OCI-LY3 (cell line): Measurements from ENCODE around the gene MRPL32.

Source experiments
- H2AFZ ChIP-seq: fragments of 200-600, 300-600 bp; shearing (Covaris generic); 2 replicates; pipeline ENCODE4 v1.6.0; 2014; ENCODE audit warnings: antibody characterized with exemption, low read depth, low read length
- H3K27ac ChIP-seq: fragments of 200-600, 300-600 bp; sonication (generic); 2 replicates; pipeline ENCODE4 v1.5.1; 2014; ENCODE audit warnings: mild to moderate bottlenecking, low read length, moderate library complexity, mixed read lengths
- H3K27me3 ChIP-seq: fragments of 200-600, 300-600 bp; sonication (generic); 2 replicates; pipeline ENCODE4 v1.6.1; 2014; ENCODE audit warnings: low read depth, low read length, mixed read lengths
- H3K36me3 ChIP-seq: fragments of 200-600, 300-600 bp; sonication (generic); replicated peaks from 2 replicates; pipeline ENCODE3; 2014; ENCODE audit warnings: low read depth, low read length, mixed read lengths
- H3K4me1 ChIP-seq: fragments of 300-600, 200-600 bp; sonication (generic); 2 replicates; pipeline ENCODE4 v1.6.1; 2014; ENCODE audit warnings: low read length, mixed read lengths
- H3K4me2 ChIP-seq: fragments of 200-600, 300-600 bp; sonication (generic); 2 replicates; pipeline ENCODE4 v1.6.1; 2014; ENCODE audit warnings: low read length, mixed read lengths
- H3K4me3 ChIP-seq: fragments of 300-600, 200-600 bp; sonication (generic); 2 replicates; pipeline ENCODE4 v1.5.1; 2014; ENCODE audit warnings: antibody characterized with exemption, mild to moderate bottlenecking, low read length, moderate library complexity
- H3K79me2 ChIP-seq: fragments of 300-600, 200-600 bp; shearing (Covaris generic); 2 replicates; pipeline ENCODE4 v1.6.1; 2014; ENCODE audit warnings: mild to moderate bottlenecking, low read length, mixed read lengths
- H3K9ac ChIP-seq: fragments of 300-600, 200-600 bp; shearing (Covaris generic); 2 replicates; pipeline ENCODE4 v1.6.0; 2014; ENCODE audit warnings: mild to moderate bottlenecking, low read length, moderate library complexity
- H3K9me3 ChIP-seq: fragments of 200-600, 300-600 bp; shearing (Covaris generic); 2 replicates; pipeline ENCODE4 v1.6.1; 2014; ENCODE audit warnings: low read length, mixed read lengths; ENCODE audit not compliant: insufficient read depth
- H4K20me1 ChIP-seq: fragments of 200-600, 300-600 bp; sonication (generic); 2 replicates; pipeline ENCODE4 v1.6.1; 2016; ENCODE audit warnings: low read length, mixed read lengths; ENCODE audit not compliant: insufficient read depth
- CTCF ChIP-seq: fragments of 200-600, 300-600 bp; sonication (generic); IDR thresholded peaks from 2 replicates; pipeline ENCODE4 v1.5.1; 2014; ENCODE audit warnings: antibody characterized with exemption, low read length, low read depth
- EZH2phosphoT487 ChIP-seq: fragments of 200-600 bp; shearing (Covaris generic); IDR thresholded peaks from 2 replicates; pipeline ENCODE4 v1.6.1; 2018; ENCODE audit warnings: antibody characterized with exemption, mixed run types, low read depth

Gene MRPL32

GRCh38 chr7:42950417-42950816 is 18.2 kb downstream of the MRPL32 start:
- H2AFZ ChIP-seq = no peak overlapping the region
- H3K36me3 ChIP-seq = peaks cover 3% of the 10 kb centered on the region
- peaks cover 14% of the 10 kb centered on the region for H3K4me1 ChIP-seq
- no peak overlapping the region for H3K4me2 ChIP-seq
- H3K9me3 ChIP-seq = no peaks in the 10 kb centered on the region
- H3K79me2 ChIP-seq = no peaks in the 10 kb centered on the region
- no peaks in the 10 kb centered on the region for H4K20me1 ChIP-seq
- H3K4me3 ChIP-seq = no peak overlapping the region
- no peak for TF ChIP-seq CTCF
- TF ChIP-seq EZH2phosphoT487 = no peak
- H3K27me3 ChIP-seq = no peaks in the 10 kb centered on the region
- no peak overlapping the region for H3K9ac ChIP-seq
- H3K27ac ChIP-seq = no peak overlapping the region

GRCh38 chr7:42952328-42952727 is 20.2 kb downstream of the MRPL32 start:
- no peak overlapping the region for H3K9ac ChIP-seq
- peaks cover 3% of the 10 kb centered on the region for H3K36me3 ChIP-seq
- no peak overlapping the region for H3K27ac ChIP-seq
- H3K4me3 ChIP-seq = no peak overlapping the region
- no peaks in the 10 kb centered on the region for H4K20me1 ChIP-seq
- H3K4me1 ChIP-seq = no peaks in the 10 kb centered on the region
- H2AFZ ChIP-seq = no peak overlapping the region
- H3K27me3 ChIP-seq = no peaks in the 10 kb centered on the region
- no peak for TF ChIP-seq CTCF
- TF ChIP-seq EZH2phosphoT487 = no peak
- no peak overlapping the region for H3K4me2 ChIP-seq
- 0 out of 2 replicates have a peak, but pooled peaks cover 3% of the 10 kb centered on the region for H3K9me3 ChIP-seq
- H3K79me2 ChIP-seq = no peaks in the 10 kb centered on the region

- Histone ChIP-seq H3K9me3 (0 out of 2 replicates have a peak, but pooled peaks cover 3% of the 10 kb centered on the region), H3K9ac (no peak overlapping the region), H3K79me2 (no peaks in the 10 kb centered on the region), H3K4me1 (no peaks in the 10 kb centered on the region), H4K20me1 (no peaks in the 10 kb centered on the region), H3K27ac (no peak overlapping the region), H3K27me3 (no peaks in the 10 kb centered on the region), H3K4me2 (no peak overlapping the region), H3K4me3 (no peak overlapping the region), H3K36me3 (peaks cover 3% of the 10 kb centered on the region), H2AFZ (no peak overlapping the region)
- TF ChIP-seq EZH2phosphoT487 = no peak
- TF ChIP-seq CTCF = no peak
Observed at GRCh38 chr7:42953994-42954393, 21.8 kb downstream of the MRPL32 start.

GRCh38 chr7:42956062-42956461 is 23.9 kb downstream of the MRPL32 start:
- H3K9ac ChIP-seq = no peak overlapping the region
- no peaks in the 10 kb centered on the region for H3K27me3 ChIP-seq
- H3K79me2 ChIP-seq = no peaks in the 10 kb centered on the region
- no peaks in the 10 kb centered on the region for H4K20me1 ChIP-seq
- H3K4me1 ChIP-seq = peaks cover 12% of the 10 kb centered on the region
- TF ChIP-seq EZH2phosphoT487 (no peak), CTCF (no peak)
- 0 out of 2 replicates have a peak, but pooled peaks cover 3% of the 10 kb centered on the region for H3K9me3 ChIP-seq
- H3K27ac ChIP-seq = no peak overlapping the region
- H3K4me2 ChIP-seq = no peak overlapping the region
- peaks cover 3% of the 10 kb centered on the region for H3K36me3 ChIP-seq
- H2AFZ ChIP-seq = no peak overlapping the region
- no peak overlapping the region for H3K4me3 ChIP-seq
